ENCODE results near the gene ZNF142.

Gene ZNF142, protein sequence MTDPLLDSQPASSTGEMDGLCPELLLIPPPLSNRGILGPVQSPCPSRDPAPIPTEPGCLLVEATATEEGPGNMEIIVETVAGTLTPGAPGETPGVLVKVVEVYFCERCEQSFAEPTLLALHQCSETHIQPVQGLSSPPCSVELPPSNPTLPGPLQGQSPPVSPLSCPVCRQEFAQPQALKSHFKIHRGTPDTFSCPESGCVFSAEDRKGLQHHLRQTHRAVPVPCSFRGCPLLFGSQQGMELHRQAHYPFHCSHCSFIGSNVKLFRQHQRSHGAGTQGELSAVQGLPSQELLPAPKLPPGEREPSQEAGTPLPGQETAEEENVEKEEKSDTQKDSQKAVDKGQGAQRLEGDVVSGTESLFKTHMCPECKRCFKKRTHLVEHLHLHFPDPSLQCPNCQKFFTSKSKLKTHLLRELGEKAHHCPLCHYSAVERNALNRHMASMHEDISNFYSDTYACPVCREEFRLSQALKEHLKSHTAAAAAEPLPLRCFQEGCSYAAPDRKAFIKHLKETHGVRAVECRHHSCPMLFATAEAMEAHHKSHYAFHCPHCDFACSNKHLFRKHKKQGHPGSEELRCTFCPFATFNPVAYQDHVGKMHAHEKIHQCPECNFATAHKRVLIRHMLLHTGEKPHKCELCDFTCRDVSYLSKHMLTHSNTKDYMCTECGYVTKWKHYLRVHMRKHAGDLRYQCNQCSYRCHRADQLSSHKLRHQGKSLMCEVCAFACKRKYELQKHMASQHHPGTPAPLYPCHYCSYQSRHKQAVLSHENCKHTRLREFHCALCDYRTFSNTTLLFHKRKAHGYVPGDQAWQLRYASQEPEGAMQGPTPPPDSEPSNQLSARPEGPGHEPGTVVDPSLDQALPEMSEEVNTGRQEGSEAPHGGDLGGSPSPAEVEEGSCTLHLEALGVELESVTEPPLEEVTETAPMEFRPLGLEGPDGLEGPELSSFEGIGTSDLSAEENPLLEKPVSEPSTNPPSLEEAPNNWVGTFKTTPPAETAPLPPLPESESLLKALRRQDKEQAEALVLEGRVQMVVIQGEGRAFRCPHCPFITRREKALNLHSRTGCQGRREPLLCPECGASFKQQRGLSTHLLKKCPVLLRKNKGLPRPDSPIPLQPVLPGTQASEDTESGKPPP (N-terminal part only)

DNA sequence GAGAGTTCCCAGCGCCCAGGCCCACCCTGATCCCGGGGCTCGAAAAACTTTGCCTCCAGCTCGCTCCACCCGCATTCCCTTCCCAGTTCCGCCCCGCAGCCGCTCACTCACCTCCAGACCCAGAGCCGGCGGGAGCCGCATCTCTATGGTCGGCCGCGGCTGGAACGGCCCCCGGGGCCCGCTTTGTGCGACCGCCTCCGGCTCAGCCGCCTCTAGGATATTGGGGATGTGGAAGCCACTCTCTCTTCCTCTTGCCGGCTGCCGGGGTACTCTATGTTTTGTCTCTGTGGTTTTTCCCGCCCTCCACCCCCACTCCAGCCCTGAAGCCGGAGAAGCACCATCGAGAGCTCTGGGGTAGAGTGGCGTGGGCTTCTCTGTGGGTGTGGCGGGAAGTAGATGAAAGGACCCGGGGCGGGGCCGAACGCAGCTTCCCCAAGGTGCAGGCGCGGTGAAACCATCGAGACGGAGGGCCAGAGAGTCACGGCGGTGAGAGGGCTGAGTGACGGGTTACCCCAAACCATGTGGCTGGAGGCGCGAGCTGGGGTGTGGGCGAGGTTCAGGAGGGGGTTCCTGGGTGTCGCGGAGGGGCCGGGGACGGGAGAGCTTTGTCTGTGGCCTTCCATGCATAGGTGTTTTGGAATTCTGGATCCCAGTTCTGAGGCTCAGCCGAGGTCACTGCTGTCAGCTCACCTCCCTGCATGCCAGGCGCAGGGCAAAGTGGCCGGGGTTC is at the start of gene ZNF142, which contains the start of gene BCS1L:
TSS of gene ZNF142 (minus strand) at position 366 of the 730 bp plus-strand sequence. CDS start 3,194 bp downstream, outside the sequence.
TSS of gene BCS1L (plus strand) at position 426 of the 730 bp plus-strand sequence. CDS start 1,305 bp downstream, outside the sequence.
- DNase-seq = peak; percentile 97

DNA sequence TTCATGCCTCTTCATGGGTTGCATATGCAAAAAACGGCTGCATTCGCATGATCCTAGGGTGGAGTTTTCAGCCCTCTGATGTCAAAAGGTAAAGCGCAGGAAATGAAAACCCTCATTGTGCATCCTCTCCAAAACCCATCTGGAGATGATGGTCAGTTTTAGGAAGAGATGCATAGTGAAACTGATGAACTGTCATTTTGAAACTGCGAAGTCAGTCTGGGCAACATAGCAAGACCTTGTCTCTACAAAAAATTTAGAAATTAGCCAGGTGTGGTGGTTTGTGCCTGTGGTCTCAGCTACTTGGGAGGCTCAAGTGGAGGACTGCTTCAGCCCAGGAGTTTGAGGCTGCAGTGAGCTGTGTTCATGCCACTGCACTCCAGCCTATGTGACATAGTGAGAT is 48.7 kb upstream of the ZNF142 start:
- no peak for DNase-seq

DNA sequence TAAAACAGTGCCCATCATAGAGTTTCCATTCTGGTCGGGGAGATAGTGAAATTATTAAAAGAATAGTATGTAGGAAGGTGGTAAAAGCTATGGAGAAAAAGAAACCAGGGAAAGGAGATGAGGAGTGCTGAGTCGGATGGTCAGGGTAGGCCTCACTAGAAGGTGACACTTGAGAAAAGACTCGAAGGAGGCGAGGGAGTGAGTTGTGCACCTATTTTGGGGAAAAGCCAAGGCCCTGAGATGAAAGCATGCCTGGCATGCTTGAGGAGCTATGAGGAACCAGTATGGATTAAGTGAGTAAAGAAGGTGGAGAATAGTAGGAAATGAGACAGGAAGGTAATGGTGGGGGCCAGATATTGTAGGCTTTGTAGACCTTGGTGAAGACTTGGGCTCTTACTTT is 43.9 kb upstream of the ZNF142 start:
- no peak for DNase-seq

DNA sequence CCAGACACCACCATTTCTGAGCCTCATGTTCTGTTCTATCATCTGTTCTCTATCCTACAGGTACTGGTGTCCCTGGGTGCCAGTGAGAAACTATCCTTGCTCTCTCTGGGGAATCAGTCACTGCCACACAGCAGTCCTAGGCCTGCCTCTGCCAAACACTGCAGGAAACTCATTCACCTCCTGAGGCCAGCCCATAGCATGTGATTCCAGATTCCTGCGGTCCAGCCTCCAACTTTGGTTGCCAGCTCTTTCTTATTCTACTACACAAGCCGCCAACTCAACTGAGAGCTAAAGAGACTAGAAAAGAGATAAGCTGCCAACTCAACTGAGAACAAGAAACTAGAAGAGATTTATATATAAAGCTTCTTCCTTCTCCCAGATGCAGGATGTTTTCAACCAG is 42.4 kb upstream of the ZNF142 start:
- DNase-seq = no peak

DNA sequence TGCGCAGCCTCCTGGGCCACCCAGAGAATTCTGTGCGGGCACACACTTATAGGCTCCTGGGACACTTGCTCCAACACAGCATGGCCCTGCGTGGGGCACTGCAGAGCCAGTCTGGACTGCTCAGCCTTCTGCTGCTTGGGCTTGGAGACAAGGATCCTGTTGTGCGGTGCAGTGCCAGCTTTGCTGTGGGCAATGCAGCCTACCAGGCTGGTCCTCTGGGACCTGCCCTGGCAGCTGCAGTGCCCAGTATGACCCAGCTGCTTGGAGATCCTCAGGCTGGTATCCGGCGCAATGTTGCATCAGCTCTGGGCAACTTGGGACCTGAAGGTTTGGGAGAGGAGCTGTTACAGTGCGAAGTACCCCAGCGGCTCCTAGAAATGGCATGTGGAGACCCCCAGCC is 39.5 kb upstream of the ZNF142 start:
- DNase-seq = no peak

DNA sequence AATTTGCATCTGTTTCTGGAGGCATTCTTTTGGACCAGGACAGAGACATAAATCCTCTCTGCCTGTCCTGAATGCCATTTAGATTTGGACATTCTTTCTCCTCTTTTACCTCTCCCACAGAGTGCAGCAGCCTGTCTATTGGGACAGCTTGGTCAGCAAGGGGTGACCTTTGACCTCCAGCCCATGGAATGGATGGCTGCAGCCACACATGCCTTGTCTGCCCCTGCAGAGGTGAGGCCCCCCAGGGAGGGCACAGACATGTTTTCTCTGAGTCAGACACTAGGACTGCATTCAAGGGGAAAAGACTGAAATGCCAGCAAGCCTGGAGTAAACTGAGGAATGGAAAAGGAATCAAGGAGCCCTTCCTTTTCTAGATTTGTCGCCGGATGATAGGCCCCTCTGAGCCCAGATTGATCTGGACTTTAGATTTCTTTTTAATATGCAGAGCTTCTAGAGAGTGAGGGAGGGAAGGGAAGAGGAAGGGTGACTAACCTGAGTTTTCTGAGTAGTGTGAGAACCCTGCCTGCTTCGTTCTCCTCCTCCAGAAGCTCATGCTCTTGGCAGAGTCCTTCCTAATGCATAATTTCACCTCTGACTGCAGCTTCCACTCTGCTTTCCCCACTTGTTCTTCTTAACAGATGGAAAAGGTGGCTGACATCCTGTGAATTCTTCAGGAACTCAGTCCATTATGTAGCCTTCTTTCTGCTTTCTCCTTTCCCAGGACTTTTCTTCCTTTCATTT is 35.2 kb upstream of the ZNF142 start:
- no peak for DNase-seq

DNA sequence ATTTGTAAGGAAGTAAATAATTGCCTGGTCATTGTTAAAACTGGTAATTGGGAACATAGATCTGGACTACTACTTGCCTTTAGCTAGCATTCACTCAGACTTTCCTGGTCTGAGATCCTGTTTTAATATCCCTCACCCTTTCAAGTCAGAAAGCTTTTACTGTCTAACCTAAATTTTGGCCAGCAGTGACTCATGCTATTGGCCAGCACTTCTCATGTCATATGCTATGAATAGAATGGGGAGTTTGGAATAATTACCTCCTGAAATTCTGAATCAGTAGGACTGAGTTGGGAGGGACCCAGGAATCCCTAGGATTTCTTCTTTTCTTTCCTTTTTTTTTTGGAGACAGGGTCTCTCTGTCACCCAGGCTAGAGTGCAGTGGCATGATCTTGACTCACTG is 31.8 kb upstream of the ZNF142 start:
- no peak for DNase-seq

DNA sequence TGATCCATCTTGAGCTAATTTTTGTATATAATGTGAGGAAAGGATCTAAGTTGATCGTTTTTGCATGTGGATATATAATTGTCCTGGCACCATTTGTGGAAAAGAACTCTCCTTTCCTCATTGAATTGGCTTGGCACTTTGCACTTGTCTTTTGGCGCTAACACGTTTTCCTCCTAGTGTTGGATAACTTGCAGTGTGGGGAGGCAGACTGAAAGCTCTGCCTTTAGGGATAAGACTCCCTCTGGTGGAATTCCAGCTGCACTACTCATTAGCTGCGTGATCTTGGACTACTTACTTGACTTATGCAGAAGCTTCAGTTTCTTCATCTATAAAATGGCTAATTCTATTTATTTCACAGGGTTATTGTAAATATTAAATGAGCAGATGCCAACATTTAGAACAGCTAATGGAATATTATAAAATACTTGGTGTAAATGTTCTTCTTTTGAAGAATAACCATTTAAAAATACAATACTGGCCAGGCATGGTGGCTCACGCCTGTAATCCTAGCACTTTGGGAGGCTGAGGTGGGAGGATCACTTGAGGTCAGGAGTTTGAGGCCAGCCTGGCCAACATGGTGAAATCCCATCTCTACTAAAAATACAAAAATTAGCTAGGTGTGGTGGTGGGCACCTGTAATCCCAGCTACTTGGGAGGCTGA is 28.1 kb upstream of the ZNF142 start:
- peak; percentile 12 for DNase-seq

DNA sequence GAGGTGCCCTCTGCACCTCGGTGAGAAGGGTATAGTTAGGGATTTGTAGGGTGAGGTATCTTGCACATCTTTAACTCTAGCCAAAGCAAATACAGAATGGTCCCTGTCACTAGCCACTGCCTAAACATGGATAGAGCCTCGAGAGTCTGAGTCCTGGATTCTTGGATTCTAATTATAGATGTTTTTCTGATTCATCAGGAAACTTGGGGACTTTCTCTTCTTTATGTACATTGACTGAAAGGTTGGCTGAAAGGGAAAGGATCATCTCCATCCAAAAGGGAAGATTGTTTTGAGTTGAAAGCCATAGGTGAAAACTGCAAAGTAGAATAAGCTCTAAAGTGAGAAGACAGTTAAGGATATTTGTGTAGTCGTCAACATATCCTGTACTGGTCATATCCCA is 20.6 kb upstream of the ZNF142 start:
- no peak for DNase-seq

DNA sequence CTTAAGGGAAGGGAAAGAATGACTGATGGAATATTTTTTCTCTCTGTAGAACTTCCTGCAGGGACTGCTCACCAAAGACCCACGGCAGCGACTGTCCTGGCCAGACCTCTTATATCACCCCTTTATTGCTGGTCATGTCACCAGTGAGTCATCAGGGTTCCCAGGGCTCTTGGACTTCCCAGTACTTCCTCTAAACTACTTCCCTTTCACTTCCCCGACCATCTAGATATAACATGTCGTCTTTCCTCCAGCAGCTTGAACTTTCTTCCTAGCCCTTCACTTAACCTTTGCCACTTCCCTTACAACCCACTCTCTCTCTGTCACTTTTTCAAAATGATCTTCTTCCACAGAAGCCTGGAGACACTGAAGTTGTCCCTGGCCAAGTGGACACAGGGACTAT is 19.7 kb upstream of the ZNF142 start:
- DNase-seq = no peak

DNA sequence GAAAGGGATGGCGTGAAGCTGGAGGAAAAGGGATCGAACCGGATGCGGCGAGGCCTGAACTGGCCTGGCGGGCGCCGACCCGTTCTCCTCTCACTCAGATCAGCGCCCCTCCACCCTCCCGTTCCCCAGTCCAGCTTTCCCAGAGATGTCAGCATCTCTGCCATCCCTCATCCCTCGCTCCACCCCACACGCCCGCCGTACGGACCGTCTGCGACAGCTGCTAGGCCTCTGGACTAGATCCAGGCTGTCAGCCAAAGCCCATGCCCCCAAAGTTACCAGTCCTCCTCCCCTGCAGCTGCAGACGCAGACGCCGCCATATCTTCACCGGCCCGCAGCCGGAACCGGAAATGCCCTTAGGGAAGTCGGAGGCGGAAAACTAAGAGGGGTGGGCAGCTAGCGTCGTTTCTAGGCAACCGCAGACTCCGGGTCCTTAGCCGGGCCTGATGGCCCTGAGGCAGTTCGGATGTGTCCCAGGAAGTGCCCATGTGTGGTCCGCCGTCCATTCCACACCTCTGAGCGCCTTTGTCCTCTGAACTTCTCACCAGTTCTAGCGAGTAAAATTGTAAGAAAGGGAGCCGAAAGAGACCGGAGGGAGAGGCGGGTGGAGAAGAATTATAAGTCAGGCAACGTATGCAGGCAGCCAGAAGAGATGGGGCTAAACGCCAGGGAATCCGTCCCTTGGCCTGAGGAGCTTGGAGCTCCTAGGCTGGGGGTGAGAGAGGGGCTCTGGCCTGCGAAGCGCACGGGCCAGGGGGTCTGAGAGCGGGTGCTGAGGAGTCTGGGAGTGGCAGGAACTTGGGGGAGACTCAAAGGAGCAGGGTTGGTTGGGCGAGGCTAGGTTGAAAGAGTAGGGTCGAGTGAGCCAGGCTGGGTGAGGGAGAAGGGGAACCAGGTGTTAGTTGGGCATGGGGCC is 12.5 kb upstream of the ZNF142 start, which contains the start of the genes RNF25 and STK36:
TSS of gene RNF25 (minus strand) at position 349 of the 913 bp plus-strand sequence. CDS start at position 317, 32 bp downstream.
TSS of gene STK36 (plus strand) at position 433 of the 913 bp plus-strand sequence. CDS start 744 bp downstream, outside the sequence.
- DNase-seq = peak; percentile 87

DNA sequence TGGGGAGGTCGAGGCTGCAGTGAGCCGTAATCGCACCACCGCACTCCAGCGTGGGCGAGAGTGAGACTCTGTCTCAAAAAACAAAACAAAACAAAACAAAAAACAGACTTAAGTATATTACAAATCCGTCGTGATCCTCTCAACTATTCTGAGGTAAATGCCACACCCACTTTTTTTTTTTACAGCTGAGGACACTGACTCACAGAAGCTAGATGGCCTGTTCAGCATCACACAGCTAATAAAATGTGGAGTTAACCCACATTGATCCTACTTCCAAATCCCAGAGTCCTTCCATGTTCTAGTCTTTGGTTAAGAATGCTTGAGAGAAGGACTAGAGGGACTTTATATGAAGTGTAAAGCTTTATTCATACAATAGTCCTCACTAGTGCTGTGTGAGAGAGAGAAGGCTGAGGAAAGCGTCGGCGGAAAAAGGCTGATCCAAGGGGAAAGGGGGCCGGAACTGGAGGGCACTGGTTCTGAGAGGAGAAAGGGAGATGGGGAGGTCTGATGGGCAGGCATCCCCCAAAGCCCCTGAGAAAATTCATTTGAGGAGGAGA is 11.8 kb upstream of the ZNF142 start:
- no peak for DNase-seq

DNA sequence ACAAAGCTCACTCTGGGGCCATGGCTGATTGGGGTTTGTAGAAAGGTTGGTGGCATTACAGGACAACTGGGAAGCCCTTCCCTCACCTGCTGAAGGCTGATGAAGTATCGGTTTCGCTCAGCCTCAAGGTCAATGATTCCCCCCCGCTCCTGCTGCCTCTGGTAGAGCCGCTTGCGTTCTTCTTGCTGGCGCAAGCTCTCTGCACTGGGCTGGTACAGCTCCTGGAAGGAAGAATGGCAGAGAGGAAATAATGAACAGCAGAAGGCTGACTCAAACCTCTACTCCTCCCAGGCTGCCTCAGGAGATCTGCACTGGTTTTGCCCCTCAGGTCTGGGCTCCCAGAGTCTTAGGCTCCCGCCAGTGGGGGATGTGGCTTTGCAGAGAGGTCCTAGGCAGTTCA is 5.2 kb upstream of the ZNF142 start:
- no peak for DNase-seq

DNA sequence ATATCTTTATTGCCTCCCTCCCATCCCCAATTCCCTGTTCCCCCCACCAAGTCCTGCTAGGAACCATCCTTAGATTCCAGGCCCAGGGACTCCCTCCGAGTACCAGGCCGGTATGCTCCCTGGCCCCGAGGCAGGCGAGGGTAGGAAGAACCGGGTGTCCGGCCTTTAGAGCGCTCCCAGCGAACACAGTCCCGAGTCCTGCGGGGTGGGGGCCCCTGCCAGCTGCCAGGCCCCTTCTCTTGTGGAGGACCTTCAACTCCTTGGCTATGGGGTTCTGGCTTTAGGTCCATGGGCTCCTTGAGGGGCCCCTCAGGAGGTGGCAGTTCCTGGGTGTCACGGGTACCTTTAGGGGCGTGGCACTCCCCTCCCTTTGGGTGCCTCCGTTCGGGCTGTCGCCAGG is 4.5 kb upstream of the ZNF142 start:
- DNase-seq = no peak

DNA sequence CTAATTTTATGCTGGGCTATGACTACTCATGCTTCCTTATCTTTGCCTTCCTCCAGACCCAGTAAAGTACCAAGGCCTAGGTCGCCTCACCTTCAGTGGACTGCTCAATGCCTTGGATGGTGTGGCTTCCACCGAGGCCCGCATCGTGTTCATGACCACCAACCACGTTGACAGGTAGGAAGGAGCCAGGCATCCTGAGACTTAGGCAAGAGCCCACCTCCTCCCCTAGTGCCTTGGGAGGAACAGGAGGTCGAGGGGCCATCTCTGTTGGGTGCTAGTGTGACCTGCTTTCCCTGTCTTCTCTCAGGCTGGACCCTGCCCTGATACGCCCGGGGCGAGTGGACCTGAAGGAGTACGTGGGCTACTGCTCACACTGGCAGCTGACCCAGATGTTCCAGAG is 3.4 kb upstream of the ZNF142 start:
- DNase-seq = no peak

DNA sequence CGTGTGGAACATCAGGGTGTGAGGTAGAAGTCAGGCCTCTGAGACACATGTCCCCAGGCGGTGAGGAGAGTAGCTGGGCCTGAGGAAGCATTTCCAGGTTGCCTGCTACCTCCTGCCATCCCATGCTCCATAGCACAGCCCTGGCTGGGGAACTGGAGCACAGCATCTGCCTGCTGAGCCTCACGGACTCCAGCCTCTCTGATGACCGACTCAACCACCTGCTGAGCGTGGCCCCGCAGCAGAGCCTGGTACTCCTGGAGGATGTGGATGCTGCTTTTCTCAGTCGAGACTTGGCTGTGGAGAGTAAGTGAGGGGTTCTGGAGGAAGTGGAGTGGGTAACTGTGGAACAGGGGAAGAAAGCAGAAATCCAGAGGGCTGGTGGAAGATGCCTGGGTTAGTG is 3.0 kb upstream of the ZNF142 start:
- no peak for DNase-seq

DNA sequence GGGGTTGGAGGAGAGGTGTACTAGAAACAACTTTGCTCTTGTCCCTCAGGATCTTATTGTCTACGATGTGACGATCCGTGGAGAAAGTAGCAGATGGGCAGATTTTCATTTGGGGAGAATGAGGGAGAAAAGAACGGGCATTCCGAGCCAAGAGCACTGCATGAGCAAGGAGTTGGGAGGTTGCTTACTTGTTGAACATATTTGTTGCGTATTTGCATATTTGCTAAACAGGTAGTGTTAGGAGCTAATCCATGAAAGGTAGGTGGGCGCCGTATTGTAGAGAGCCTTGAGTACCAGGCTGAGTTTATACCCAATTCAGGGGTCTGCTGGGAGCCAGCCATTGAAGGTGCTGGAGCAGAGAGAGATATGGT is 550 bp upstream of the ZNF142 start:
- DNase-seq = no peak

DNA sequence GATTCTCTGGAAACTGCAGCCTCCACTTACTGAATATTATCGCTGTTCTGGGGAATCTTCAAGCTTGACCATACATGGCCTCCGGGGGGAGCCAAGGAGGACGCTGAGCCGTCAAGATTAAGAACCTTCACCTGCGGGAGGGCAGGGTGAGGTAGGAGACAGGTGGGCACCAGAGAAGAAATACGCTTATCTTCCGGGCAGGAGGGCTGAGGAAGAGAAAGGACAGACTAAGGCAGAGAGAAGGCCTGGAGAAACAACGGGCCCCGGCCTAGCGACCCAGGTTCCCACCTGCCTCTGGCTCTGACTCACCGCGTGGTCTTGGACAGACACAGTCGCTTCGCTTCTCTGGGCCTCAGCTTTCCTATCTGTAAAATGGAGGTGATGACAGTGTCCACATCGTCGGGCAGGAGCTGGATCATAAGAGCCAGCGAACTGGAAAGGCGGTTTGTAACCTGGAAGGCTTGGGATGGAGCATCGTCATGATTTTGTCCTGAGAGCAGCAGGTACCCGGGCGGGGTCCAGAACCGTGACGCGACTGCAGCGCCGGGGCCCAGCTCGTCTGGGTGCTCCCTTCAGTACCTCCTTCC is 659 bp downstream of the ZNF142 start:
- peak; percentile 55 for DNase-seq

DNA sequence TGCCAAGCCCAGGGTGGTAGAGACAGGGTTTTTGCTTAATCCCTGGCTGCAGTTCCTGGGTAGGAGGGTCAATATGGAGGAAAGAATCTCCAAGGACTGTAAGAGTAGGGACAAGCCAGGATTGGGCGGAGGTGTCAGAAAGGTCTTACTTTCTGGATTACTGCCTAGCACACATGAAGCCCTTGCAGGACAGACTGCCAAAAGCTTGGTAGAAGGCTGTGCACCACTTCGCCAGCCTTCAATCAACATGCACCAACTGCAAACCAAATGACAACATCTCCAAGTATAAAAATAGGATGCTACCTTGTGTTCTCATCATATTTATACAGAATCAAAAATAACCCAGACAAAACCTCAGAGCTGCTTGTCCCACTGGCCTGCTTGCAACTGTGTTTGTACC is 3.7 kb downstream of the ZNF142 start:
- no peak for DNase-seq
